Measurements from ENCODE around the gene CEACAM1.
"Not testable (repeated sequence)": the region's sequence is repeated elsewhere in the genome, so short reads cannot be mapped to it uniquely, and the experiment has no call there.

CEACAM1 gene

DNA sequence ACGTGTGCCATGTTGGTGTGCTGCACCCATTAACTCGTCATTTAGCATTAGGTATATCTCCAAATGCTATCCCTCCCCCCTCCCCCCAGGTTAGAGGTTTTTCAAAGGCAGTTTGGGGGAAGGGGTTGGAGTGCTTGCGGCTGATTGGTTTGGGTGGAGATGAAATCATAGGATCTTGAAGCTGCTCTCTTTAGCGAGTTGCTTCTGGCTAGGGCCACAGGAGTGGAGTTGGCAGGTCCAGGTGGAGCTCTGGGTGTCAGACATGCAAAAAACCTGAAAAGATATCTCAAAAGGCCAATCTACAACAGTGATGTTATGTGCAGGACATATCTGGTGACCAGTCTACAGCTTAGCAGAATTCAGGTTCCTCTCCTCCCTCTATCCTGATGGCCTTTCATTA lies 52.9 kb downstream of the CEACAM1 start:
- DNase-seq (ENCODE audit: low read depth in 2 of 2): no peak

GRCh38 chr19:42474743-42475142 lies 53.5 kb downstream of the CEACAM1 start:
- no peak for DNase-seq (ENCODE audit: low read depth in 2 of 2)

- DNase-seq (ENCODE audit: low read depth in 2 of 2): no peak
These were observed 54.6 kb downstream of the CEACAM1 start for GRCh38 chr19:42473686-42474085.

GRCh38 chr19:42472402-42473147 lies 55.7 kb downstream of the CEACAM1 start:
- no peak for DNase-seq (ENCODE audit: low read depth in 2 of 2)

GRCh38 chr19:42471554-42472249 lies 56.6 kb downstream of the CEACAM1 start:
- DNase-seq (ENCODE audit: low read depth in 2 of 2): no peak

GRCh38 chr19:42469311-42470235 lies 58.7 kb downstream of the CEACAM1 start:
- DNase-seq (ENCODE audit: low read depth in 2 of 2): no peak

DNA sequence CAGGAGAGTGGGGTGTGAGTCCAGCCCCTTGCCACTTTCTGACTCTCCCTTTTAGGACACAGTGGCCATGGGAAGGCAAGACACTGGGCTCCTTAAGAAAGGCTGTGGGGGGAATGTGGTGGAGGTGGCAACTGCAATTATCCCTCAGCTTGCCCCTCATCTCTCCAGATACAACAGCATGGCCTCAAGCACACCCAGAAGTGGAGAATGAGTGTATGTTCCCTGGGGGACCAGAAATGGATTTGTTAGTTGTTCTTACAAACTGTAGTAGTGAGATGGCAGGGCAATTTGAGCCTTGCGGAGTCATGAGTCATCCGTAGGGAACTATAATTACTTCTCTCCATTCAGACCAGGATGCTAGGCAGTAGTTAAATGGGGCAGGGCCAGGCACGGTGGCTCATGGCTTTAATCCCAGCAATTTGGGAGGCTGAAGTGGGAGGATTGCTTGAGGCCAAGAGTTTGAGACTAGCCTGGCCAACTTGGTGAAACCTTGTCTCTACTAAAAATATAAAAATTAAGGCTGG lies 59.9 kb downstream of the CEACAM1 start:
- no peak for DNase-seq (ENCODE audit: low read depth in 2 of 2)

DNA sequence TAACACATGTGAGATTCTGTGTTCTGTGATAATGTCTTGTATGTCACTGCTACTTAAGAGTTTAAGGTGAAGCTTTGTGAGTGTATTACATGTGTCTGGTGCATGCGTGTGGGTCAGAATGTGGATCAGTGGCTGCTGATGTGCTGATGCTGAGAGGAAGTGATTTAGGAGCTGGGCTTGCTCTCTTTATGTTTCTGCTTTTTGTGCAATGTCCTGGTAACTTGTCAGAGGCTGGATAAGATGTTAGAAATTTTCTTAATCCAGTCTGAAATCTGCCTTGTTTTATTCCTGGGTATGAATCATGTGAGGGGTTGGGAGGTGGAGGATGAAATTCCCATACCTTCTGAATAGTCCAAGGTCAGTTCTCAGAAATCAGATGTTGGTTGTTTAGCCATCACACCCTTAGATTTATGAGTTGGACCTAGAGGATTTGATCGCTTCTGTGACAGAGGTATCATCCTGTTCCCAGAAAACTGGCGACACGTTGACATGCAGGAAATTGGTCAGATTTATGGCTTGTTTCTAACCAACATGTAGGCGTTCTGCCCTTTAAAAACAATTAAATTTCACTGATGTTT lies 61.0 kb downstream of the CEACAM1 start:
- no peak for DNase-seq (ENCODE audit: low read depth in 2 of 2)

DNA sequence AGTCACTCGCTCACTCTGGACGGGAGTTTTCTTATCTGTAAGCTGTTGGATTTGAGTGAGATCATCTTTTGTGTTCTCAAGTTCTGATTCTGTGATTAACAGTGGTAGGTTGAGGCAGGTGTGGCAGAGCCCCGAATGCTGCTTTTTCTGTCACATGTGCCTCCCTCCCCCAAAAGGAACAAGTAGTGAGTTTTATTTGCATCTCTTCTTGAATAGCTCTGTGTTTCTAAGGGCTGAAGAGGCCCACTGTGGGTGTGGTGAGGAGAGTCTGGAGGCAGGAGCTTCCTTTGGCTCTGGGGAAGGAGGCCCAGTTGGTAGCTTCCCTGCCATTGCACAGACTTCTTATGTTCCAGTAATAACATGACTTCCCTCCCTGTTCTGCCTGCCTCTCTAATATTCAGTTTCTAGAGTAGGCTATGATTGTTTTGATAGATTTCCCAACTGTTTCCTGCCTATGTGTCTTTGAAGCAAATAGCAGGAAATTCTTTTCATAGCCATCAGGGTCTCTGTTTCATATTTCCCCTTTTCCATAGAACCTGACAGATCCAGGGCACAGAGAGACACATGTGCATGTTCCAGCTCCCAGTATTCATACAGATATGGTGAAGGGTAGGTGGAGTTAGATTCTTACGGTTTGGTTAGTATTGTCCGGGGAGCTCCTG lies 61.6 kb downstream of the CEACAM1 start:
- DNase-seq (ENCODE audit: low read depth in 2 of 2): no peak

GRCh38 chr19:42465827-42466280 lies 62.4 kb downstream of the CEACAM1 start:
- DNase-seq (ENCODE audit: low read depth in 2 of 2): no peak

DNA sequence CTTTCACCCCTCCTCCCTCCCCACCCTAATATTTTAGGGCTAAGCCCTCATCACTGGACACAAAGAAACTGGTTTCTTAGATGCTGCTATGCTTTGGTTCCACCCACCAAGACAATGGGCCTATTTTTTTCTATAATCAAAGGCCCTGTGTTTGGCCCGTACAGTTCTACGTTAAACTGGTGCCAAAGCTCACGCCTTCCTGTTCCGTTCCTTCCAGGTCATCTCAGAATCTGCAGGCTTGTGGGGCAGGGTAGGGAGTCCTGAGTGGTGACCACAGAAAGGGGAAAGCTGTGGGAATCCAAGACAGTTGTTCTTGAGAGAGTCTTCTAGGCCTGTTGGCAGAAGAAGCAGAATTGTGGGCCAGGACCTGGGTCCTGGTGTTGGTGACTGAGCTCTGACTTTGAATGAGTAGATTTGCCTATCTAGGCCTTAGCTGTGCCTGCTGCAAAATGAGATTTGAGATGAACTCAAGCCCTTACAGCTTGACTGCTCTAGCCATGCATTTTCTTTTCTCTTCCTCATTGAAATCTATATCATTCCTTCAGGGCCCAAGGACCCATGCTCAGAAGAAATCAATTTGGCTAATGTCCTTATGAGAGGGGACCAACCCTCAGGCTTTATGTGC lies 66.5 kb downstream of the CEACAM1 start:
- DNase-seq (ENCODE audit: low read depth in 2 of 2): no peak

DNA sequence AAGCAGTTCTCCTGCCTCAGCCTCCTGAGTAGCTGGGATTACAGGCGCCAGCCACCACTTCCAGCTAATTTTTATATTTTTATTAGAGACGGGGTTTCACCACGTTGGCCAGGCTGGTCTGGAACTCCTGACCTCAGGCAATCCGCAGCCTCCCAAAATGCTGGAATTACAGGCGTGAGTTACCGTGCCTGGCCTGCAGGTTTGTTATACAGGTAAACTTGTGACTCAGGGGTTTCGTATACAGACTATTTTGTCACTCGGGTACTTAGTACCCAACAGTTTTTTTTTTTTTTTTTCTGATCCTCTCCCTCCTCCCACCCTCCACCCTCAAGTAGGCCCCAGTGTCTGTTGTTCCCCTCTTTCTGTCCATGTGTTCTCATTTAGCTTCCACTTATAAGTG lies 67.0 kb downstream of the CEACAM1 start:
- not testable (repeated sequence) for DNase-seq (ENCODE audit: low read depth in 2 of 2)

- DNase-seq (ENCODE audit: low read depth in 2 of 2): no peak
These were observed 68.4 kb downstream of the CEACAM1 start for GRCh38 chr19:42459926-42460325.

Measured in stimulated activated CD8-positive, alpha-beta memory T cell treated with anti-CD3 and anti-CD28 coated beads, Interleukin-7, amount 100 ng/mL, for 1 hour (primary cell).